Spinal cord (tissue), 10 donors: ENCODE results near the gene AUH. TPM values are rescaled to one million over a fixed set of nuclear protein-coding genes. Genes with fewer than 3 reads are reported as not detected.

Experiments used
- DNase-seq, 6 donors: peaks; one replicate each; pipeline versions ENCODE4 v3.0.0 to v3.0.0-alpha.2; 2013 to 2015; ENCODE audit warnings: low spot score in 6 of 6, low read depth in 4 of 6
- H3K27ac ChIP-seq: one replicate; pipeline ENCODE4 v1.5.1; 2013; ENCODE audit warnings: low read depth, low read length, control low read depth
- H3K27me3 ChIP-seq: one replicate; pipeline ENCODE4 v1.6.1; 2013; ENCODE audit warnings: low read length; ENCODE audit not compliant: control insufficient read depth, insufficient read depth
- H3K36me3 ChIP-seq: one replicate; pipeline ENCODE4 v1.6.1; 2013; ENCODE audit warnings: low read length; ENCODE audit not compliant: control insufficient read depth, insufficient read depth
- H3K4me1 ChIP-seq: one replicate; pipeline ENCODE4 v1.6.1; 2013; ENCODE audit warnings: low read length; ENCODE audit not compliant: control insufficient read depth, insufficient read depth
- H3K4me3 ChIP-seq: one replicate; pipeline ENCODE4 v1.5.1; 2013; ENCODE audit warnings: low read depth, low read length, control low read depth
- H3K9me3 ChIP-seq: one replicate; pipeline ENCODE4 v1.6.1; 2013; ENCODE audit warnings: low read length; ENCODE audit not compliant: control insufficient read depth, insufficient read depth
- WGBS: methylation state at CpG from one replicate; pipeline ENCODE4 v1.1.5; 2013; ENCODE audit warnings: missing lambda C conversion rate; ENCODE audit not compliant: insufficient coverage; 5-methylcytosine and 5-hydroxymethylcytosine counted together
- polyA plus RNA-seq, 2 donors: library from polyadenylated mRNA; unstranded; fragments of 120-200 nt; gene quantifications; one replicate each; pipeline ENCODE4 v1.2.1, GENCODE V29; 2013; ENCODE audit not compliant: insufficient read length in 2 of 2
- total RNA-seq, 2 donors: library from RNA; depleted of rRNA in 1 of 2; stranded (reverse); fragments of 120-200 nt in 1 of 2; fragments of >200 nt in 1 of 2; gene quantifications; one replicate each; pipeline versions ENCODE4 v1.2.3 to v1.2.4, GENCODE V29; 2013 to 2014
- donor health status: healthy.

Gene AUH
- total and polyA plus RNA-seq, 4 donors: 19.6 to 34.8 (median 26.5) TPM

DNA sequence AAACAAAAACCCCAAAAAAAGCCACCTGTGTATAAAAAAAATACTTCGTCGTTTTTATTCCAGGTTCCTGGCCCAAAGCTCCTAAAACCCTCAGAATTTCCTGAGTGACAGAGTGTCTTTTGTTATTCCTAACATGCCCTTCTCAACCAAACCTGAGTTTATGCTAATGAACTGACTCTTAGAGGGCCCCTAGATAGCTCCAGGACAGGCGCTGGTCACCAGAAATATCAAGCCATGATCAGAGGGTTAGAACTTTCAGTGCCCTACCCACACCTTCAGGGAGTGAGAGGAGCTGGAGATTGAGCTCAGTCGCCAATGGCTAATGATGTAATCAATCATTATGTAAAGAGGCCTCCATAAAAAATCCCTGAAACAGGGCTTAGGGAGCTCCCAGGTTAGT is 15.7 kb downstream of the AUH start:
- no peak overlapping the region for H3K27ac ChIP-seq
- H3K27me3 ChIP-seq: no peaks in the 10 kb centered on the region
- H3K4me3 ChIP-seq: no peak overlapping the region
- peaks cover 14% of the 10 kb centered on the region for H3K36me3 ChIP-seq
- no peak for DNase-seq
- no CpG with 5 or more reads among the region's 4 CpGs for WGBS
- no peaks in the 10 kb centered on the region for H3K9me3 ChIP-seq
- no peaks in the 10 kb centered on the region for H3K4me1 ChIP-seq

DNA sequence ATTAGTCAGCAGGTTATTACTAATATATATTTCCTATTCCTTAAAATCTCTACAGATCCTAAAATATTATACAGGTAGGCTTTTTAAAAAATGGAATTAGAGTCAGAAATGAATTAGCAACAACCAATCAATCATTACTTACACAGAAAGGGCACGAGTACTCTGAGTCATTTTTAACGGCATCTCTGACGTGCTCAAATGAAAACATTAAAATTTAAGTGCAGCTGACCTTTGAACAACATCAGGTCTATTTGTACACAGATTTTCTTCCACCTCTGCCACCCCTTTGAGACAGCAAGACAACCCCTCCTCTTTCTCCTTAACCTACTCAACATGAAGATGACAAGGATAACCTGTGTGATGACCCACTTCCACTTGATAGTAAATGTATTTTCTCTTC is 19.1 kb downstream of the AUH start:
- Histone ChIP-seq H3K4me1 (no peaks in the 10 kb centered on the region), H3K27me3 (no peaks in the 10 kb centered on the region), H3K36me3 (peaks cover 14% of the 10 kb centered on the region), H3K9me3 (no peaks in the 10 kb centered on the region), H3K4me3 (no peak overlapping the region), H3K27ac (no peak overlapping the region)
- 86% methylated on average over 3 of the region's 3 CpGs for WGBS
- DNase-seq: no peak

DNA sequence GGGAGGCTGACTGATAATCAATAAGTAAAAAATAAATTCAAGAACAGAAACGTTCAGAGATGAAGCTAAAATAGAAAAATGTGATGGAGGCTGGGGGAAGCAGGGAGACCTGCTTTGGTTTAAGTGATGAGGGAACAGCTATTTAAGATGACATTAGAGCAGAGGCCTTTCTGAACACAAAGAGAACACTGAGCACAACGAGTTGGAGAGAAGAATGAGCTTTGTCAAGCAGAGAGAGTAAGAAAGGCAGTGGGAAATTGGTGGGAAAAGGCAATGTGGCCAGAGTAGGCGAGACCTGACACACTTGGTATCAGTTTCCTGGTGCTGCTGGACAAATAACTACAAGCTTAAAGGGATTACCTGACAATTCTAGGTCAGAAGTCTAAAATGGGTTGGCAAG is 20.0 kb downstream of the AUH start:
- H3K4me1 ChIP-seq: no peaks in the 10 kb centered on the region
- H3K4me3 ChIP-seq: no peak overlapping the region
- peaks cover 14% of the 10 kb centered on the region for H3K36me3 ChIP-seq
- WGBS: 71% methylated on average over 3 of the region's 3 CpGs
- no peaks in the 10 kb centered on the region for H3K27me3 ChIP-seq
- DNase-seq: no peak
- no peak overlapping the region for H3K27ac ChIP-seq
- H3K9me3 ChIP-seq: no peaks in the 10 kb centered on the region

DNA sequence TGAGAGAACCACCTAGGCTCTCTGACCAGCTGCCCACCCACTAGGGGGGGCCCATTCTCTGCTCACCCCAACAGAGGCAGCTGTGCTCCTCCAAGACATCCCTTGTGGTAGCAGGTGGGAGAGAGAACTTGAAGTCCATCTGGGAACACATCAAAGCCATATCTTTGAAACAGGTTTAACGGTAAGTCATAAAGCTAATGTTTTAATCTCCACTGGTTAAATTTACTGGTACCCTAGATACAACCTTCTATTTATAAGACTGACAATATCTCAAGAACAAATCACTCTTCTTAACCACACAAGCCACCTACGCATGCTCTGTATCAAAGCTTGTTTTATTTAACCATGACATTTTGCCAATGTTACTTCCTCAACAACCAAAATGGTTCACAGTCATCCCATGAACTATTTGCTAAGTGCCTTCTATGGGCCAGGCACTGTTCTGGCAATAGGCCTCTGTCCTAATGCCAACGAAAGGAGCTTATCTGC is 20.4 kb downstream of the AUH start:
- no peak for DNase-seq
- no peak overlapping the region for H3K4me3 ChIP-seq
- H3K27ac ChIP-seq: no peak overlapping the region
- peaks cover 14% of the 10 kb centered on the region for H3K36me3 ChIP-seq
- WGBS: 90% methylated on average over 1 of the region's 3 CpGs
- H3K9me3 ChIP-seq: no peaks in the 10 kb centered on the region
- H3K27me3 ChIP-seq: no peaks in the 10 kb centered on the region
- H3K4me1 ChIP-seq: no peaks in the 10 kb centered on the region

DNA sequence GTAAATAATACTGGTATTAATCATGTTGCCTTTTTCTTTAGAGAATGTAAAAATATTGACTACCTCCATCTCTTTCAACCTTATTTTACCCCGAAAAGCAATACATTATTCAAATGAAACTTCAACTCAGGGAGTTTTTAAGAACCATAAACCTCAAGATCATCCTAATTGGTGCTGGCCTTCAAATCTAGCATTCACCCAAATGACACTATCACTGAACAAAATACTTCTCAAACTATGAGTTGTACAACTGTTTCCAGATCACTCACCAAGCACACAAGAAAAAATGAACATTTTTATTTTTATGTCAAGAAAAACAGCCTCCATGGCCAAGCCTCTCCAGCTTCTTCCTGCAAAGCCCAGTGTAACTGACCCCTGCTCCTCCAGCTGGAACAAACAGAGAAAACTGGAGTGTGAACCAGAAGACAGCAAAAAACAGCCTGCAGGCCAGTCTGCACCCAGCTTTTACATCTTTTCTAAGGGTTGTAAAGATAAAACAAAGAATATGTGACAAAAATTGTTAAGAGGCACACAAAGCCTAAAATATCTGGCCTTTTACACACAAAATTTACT is 21.2 kb downstream of the AUH start:
- Histone ChIP-seq H3K36me3 (peaks cover 14% of the 10 kb centered on the region), H3K4me3 (no peak overlapping the region), H3K9me3 (no peaks in the 10 kb centered on the region), H3K27ac (no peak overlapping the region), H3K4me1 (no peaks in the 10 kb centered on the region), H3K27me3 (no peaks in the 10 kb centered on the region)
- WGBS: 100% methylated on average over 1 of the region's 1 CpG
- no peak for DNase-seq

DNA sequence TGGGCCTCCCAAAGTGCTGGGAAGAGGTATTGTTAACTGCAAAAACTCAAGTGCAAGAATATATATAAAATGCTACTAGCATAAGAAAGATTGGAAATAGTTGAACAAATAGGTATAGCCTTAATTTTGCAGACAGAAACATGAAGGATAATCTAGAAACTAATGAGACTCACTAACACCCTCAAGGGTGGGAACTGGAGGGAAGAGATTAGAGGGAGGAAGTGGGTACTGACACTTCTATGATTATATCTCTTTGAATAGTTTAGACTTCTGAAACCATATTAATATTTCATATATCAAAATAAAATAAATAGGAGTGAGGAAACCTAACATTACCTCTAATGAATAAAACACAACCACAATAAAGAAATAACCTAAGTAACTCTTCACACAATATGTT is 23.0 kb downstream of the AUH start:
- Histone ChIP-seq H3K27ac (no peak overlapping the region), H3K27me3 (no peaks in the 10 kb centered on the region), H3K9me3 (no peaks in the 10 kb centered on the region), H3K4me1 (no peaks in the 10 kb centered on the region), H3K36me3 (peaks cover 14% of the 10 kb centered on the region), H3K4me3 (no peak overlapping the region)
- no peak for DNase-seq

DNA sequence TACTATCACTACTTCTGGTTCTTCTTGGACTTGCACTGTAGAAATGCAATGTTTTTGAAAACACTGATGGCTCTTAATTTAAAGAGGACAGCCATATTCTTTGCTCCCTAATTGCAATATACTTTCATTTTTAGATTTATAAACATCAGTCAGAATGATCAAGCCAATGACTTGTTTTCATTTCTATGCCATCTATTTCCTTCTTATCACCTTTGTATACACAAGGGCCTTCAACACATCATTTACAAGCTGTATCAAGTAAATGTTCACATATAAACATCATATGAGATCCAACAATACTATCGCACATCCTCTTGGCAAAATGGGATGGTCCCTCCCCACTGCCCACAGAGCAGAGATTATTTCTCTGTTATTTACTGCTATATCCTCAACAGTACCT is 24.9 kb downstream of the AUH start:
- Histone ChIP-seq H3K27me3 (no peaks in the 10 kb centered on the region), H3K27ac (no peak overlapping the region), H3K4me3 (no peak overlapping the region), H3K9me3 (no peaks in the 10 kb centered on the region), H3K36me3 (peaks cover 10% of the 10 kb centered on the region), H3K4me1 (no peaks in the 10 kb centered on the region)
- no peak for DNase-seq
- WGBS: no CpG with 5 or more reads among the region's 1 CpG

DNA sequence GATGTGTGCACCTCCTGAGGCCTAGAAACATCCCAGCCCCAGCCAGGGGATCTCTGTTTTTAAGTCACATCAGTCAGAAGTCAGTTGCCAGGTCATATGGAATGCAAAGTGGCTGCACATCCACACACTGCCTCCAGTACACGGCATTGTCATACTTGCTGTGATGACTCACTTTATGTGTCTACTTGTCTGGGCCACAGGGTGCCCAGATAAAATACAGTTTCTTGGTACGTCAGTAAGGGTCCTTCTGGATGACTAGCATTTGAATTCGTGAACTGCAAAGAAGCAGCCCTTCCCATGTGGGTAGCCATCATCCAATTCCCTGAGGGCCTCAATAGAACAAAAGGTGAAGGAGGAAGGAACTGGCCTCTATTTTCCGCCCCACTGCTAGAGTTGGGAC is 27.7 kb downstream of the AUH start:
- 84% methylated on average over 4 of the region's 4 CpGs for WGBS
- no peak for DNase-seq

DNA sequence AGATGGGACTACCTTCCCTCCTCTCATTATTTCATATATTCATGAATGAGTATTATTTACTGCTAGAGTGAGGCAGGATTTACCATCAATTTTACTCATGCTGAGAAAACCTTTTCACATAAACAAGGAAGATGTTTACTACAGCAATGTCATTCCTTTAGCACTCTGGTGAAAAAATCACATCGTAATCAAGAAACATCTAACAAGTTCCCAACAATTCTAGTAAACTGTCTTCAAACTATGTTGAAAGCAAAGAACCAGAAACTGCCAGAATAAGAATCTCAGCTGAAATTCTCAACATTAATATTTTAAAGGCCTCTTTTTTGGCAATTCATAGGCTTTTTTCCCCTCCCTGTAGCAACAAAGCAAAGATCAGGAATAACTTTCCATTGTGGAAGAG is 28.2 kb downstream of the AUH start:
- 100% methylated on average over 1 of the region's 1 CpG for WGBS
- Histone ChIP-seq H3K4me1 (no peaks in the 10 kb centered on the region), H3K27me3 (no peaks in the 10 kb centered on the region), H3K36me3 (peaks cover 2% of the 10 kb centered on the region), H3K4me3 (no peak overlapping the region), H3K27ac (no peak overlapping the region), H3K9me3 (peaks cover 6% of the 10 kb centered on the region)
- DNase-seq: no peak

More for the DNA sequence above, 27.7 kb downstream of the AUH start:
- peaks cover 6% of the 10 kb centered on the region for H3K9me3 ChIP-seq
- no peak overlapping the region for H3K4me3 ChIP-seq
- H3K27ac ChIP-seq: no peak overlapping the region
- H3K27me3 ChIP-seq: no peaks in the 10 kb centered on the region
- peaks cover 2% of the 10 kb centered on the region for H3K36me3 ChIP-seq
- no peaks in the 10 kb centered on the region for H3K4me1 ChIP-seq

DNA sequence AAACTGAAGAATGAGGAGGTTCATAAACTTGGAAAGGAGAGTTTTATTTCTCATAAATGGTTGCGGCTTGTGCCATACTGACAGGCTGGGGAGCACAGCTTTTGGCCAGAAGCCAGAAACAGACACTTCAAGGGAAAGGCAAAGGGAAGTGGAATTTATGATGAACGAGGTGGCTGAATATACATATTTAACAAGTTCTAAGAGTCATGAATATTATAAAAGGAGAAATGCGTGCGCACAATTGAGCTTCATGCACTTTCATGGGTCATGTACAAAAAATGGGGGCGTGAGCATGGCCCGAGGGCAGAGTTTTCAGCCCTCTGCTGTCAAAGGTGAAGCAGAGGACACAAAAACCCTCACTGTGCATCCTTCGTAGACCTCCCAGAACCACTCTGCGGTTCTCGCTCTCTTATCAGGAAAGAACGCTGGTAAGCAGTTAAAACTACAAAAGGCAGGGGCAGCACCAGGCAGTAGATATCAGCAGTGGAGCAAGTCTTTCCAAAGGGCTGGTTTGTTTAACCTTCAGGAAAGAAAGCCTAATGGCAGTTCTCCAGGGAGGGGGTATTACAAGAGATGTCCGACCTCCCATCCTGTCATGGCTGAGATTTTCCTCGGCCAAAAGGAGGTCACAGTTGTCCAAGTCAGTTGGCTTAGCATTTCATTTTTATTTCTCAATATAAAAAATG is 29.0 kb downstream of the AUH start:
- Histone ChIP-seq H3K4me1 (no peaks in the 10 kb centered on the region), H3K27ac (no peak overlapping the region), H3K27me3 (no peaks in the 10 kb centered on the region), H3K9me3 (peaks cover 6% of the 10 kb centered on the region), H3K4me3 (no peak overlapping the region), H3K36me3 (peaks cover 3% of the 10 kb centered on the region)
- 93% methylated on average over 8 of the region's 12 CpGs for WGBS
- DNase-seq: peak in 2 of 6 donors; percentile 11 to 36
